WTC11 (cell line): Measurements from ENCODE around the gene TMEM161B.

Source experiments
- ATF1 ChIP-seq: sonication (generic); formaldehyde crosslinking; IDR thresholded peaks from 2 replicates; pipeline ENCODE4 v1.8.1; 2023; ENCODE audit warnings: mild to moderate bottlenecking, moderate library complexity, missing genetic modification reagents
- FOXP1 ChIP-seq: sonication (generic); formaldehyde crosslinking; IDR thresholded peaks from 2 replicates; pipeline ENCODE4 v1.8.0; 2022; ENCODE audit warnings: missing genetic modification reagents, mild to moderate bottlenecking, moderate library complexity, borderline replicate concordance
- JUN ChIP-seq: sonication (generic); formaldehyde crosslinking; IDR thresholded peaks from 2 replicates; pipeline ENCODE4 v1.8.0; 2023; ENCODE audit warnings: mild to moderate bottlenecking, missing genetic modification reagents
- MYBL2 ChIP-seq: sonication (generic); formaldehyde crosslinking; IDR thresholded peaks from 2 replicates; pipeline ENCODE4 v1.8.1; 2023; ENCODE audit warnings: mild to moderate bottlenecking, moderate library complexity, missing genetic modification reagents
- TEAD4 ChIP-seq: sonication (generic); formaldehyde crosslinking; IDR thresholded peaks from 2 replicates; pipeline ENCODE4 v1.8.0; 2022; ENCODE audit warnings: mild to moderate bottlenecking, missing genetic modification reagents
- ZNF219 ChIP-seq: sonication (generic); formaldehyde crosslinking; IDR thresholded peaks from 2 replicates; pipeline ENCODE4 v1.8.0; 2023; ENCODE audit warnings: missing genetic modification reagents, mild to moderate bottlenecking, borderline replicate concordance
- TF ChIP-seq, protein P1 (sequence below): fragments of 200-600 bp; IDR thresholded peaks from 2 replicates; pipeline ENCODE4 v1.8.0; 2022; ENCODE audit warnings: antibody characterized with exemption
- TF ChIP-seq, protein P2 (sequence below): sonication (generic); formaldehyde crosslinking; IDR thresholded peaks from 2 replicates; pipeline ENCODE4 v1.8.0; 2022; ENCODE audit warnings: missing genetic modification reagents
- TF ChIP-seq, protein P3 (sequence below): sonication (generic); formaldehyde crosslinking; IDR thresholded peaks from 2 replicates; pipeline ENCODE4 v1.8.1; 2022; ENCODE audit warnings: low read depth, missing genetic modification reagents, borderline replicate concordance
- TF ChIP-seq, protein P4 (sequence below): sonication (generic); formaldehyde crosslinking; IDR thresholded peaks from 2 replicates; pipeline ENCODE4 v1.8.0; 2022; ENCODE audit warnings: mild to moderate bottlenecking, missing genetic modification reagents

DNA sequence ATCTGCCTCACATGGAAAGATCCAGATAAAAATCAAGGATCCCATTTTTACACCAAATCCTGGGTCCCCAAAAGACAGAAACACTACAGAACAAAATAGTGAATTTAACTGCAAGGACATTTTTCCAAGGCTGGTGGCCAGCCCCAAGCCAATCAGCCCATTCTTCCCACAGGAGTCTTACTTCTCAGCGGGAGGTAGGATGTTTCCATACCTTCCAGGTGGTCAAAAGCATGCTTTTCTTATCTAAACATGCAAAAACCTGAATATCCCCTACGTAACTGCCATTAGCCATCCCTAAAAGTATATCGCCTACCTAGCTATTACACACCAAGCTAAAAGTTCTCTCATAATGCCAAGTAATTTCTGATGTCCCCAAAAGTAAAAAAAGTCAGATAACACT is 20.6 kb downstream of the TMEM161B start:
- TF ChIP-seq, protein P1, sequence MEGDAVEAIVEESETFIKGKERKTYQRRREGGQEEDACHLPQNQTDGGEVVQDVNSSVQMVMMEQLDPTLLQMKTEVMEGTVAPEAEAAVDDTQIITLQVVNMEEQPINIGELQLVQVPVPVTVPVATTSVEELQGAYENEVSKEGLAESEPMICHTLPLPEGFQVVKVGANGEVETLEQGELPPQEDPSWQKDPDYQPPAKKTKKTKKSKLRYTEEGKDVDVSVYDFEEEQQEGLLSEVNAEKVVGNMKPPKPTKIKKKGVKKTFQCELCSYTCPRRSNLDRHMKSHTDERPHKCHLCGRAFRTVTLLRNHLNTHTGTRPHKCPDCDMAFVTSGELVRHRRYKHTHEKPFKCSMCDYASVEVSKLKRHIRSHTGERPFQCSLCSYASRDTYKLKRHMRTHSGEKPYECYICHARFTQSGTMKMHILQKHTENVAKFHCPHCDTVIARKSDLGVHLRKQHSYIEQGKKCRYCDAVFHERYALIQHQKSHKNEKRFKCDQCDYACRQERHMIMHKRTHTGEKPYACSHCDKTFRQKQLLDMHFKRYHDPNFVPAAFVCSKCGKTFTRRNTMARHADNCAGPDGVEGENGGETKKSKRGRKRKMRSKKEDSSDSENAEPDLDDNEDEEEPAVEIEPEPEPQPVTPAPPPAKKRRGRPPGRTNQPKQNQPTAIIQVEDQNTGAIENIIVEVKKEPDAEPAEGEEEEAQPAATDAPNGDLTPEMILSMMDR, result no peak
- TF ChIP-seq MYBL2 (CRISPR knock-in tag) (no peak), ATF1 (CRISPR knock-in tag) (no peak), TEAD4 (CRISPR knock-in tag) (no peak), ZNF219 (CRISPR knock-in tag) (no peak), JUN (CRISPR knock-in tag) (no peak), FOXP1 (CRISPR knock-in tag) (no peak)
- TF ChIP-seq, protein P2, sequence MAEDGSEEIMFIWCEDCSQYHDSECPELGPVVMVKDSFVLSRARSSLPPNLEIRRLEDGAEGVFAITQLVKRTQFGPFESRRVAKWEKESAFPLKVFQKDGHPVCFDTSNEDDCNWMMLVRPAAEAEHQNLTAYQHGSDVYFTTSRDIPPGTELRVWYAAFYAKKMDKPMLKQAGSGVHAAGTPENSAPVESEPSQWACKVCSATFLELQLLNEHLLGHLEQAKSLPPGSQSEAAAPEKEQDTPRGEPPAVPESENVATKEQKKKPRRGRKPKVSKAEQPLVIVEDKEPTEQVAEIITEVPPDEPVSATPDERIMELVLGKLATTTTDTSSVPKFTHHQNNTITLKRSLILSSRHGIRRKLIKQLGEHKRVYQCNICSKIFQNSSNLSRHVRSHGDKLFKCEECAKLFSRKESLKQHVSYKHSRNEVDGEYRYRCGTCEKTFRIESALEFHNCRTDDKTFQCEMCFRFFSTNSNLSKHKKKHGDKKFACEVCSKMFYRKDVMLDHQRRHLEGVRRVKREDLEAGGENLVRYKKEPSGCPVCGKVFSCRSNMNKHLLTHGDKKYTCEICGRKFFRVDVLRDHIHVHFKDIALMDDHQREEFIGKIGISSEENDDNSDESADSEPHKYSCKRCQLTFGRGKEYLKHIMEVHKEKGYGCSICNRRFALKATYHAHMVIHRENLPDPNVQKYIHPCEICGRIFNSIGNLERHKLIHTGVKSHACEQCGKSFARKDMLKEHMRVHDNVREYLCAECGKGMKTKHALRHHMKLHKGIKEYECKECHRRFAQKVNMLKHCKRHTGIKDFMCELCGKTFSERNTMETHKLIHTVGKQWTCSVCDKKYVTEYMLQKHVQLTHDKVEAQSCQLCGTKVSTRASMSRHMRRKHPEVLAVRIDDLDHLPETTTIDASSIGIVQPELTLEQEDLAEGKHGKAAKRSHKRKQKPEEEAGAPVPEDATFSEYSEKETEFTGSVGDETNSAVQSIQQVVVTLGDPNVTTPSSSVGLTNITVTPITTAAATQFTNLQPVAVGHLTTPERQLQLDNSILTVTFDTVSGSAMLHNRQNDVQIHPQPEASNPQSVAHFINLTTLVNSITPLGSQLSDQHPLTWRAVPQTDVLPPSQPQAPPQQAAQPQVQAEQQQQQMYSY (CRISPR knock-in tag), result no peak
- TF ChIP-seq, protein P3, sequence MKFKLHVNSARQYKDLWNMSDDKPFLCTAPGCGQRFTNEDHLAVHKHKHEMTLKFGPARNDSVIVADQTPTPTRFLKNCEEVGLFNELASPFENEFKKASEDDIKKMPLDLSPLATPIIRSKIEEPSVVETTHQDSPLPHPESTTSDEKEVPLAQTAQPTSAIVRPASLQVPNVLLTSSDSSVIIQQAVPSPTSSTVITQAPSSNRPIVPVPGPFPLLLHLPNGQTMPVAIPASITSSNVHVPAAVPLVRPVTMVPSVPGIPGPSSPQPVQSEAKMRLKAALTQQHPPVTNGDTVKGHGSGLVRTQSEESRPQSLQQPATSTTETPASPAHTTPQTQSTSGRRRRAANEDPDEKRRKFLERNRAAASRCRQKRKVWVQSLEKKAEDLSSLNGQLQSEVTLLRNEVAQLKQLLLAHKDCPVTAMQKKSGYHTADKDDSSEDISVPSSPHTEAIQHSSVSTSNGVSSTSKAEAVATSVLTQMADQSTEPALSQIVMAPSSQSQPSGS (CRISPR knock-in tag), result no peak
- TF ChIP-seq, protein P4, sequence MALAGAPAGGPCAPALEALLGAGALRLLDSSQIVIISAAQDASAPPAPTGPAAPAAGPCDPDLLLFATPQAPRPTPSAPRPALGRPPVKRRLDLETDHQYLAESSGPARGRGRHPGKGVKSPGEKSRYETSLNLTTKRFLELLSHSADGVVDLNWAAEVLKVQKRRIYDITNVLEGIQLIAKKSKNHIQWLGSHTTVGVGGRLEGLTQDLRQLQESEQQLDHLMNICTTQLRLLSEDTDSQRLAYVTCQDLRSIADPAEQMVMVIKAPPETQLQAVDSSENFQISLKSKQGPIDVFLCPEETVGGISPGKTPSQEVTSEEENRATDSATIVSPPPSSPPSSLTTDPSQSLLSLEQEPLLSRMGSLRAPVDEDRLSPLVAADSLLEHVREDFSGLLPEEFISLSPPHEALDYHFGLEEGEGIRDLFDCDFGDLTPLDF (CRISPR knock-in tag), result no peak
